Left cardiac atrium (tissue), 4 donors: ENCODE data around the gene KRTAP10-6. TPM values are rescaled to one million over a fixed set of nuclear protein-coding genes. Genes with fewer than 3 reads are reported as not detected.
A peak's percentile ranks its signal among the peaks of the same experiment; 100 is the strongest.
"Not testable (repeated sequence)": the region's sequence is repeated elsewhere in the genome, so short reads cannot be mapped to it uniquely, and the experiment has no call there.

ENCODE experiments used
- ATAC-seq, 2 donors: fragments of 200-7000 bp; cut with Tn5 transposase; one replicate each; pipeline ENCODE4 v1.9.1; 2020; ENCODE audit warnings: mild to moderate bottlenecking in 2 of 2, moderate library complexity in 2 of 2
- DNase-seq: peaks from one replicate; pipeline ENCODE4 v3.0.0-alpha.2; 2020
- intact Hi-C, 2 donors: fragments of 100-400 bp; cut with DNase I; formaldehyde crosslinking; loops; one replicate each; pipeline versions ENCODE4 v1.14.1 to v1.15.1; 2022 to 2023
- total RNA-seq, 2 donors: library from RNA; stranded (reverse); fragmentation: NEBNext Ultra II Directional; extraction: Animal tissue kit (Norgen Biotek cat#: 25700); gene quantifications; one replicate each; pipeline ENCODE4 v1.2.1, GENCODE V29; 2021
- donor health status: DM: no; HTN: yes; CAD: no.
- donor health status: DM: no; HTN: yes; CAD: no; lungs with severe emphysema.
- donor health status: DM: yes; HTN: yes; CAD: no.
- donor health status: Dilated cardiomyopathy.

Gene KRTAP10-6
- total RNA-seq, 2 donors from 2014 or later: not detected

DNA sequence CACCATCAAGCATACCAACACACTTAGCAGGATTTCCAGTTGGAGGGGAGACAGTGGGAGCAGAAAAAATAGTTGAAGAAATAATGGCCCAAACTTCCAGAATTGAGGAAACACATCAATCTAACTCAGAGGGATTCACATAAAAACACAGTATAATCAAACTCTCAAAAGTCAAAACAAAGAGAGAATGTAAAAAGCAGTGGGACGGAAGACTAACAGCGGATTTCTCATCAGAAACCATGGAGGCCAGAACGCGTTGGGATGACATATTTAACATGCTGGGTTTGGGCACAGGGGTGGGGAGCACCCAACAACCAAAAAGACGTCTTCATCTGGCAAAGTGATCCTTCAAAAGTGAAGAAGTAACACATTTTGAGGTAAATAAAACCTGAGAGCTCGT lies 27.6 kb upstream of the KRTAP10-6 start:
- intact Hi-C loops: no loop called here
- DNase-seq (no peak), ATAC-seq (no peak)

DNA sequence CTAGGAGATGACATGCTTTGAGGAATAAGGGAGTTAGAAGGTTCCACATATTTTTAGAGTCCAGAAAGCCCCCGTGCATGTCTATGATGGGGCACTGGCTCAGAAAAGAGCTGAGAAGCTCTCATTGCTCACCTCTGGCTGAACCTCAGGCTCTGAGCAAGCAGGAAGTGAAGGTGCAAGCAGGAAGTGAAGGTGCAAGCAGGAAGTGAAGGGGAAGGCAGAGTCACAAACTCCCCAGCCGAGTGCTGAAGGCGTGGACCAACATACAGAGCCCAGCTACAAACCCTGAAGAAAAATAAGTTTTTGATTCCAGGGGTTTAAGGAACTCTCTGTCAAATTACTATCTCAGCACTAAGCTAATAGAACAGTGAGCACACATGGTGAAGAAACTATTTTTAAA lies 26.6 kb upstream of the KRTAP10-6 start:
- peak; percentile 26 to 57 for ATAC-seq
- intact Hi-C loops: no loop called here

DNA sequence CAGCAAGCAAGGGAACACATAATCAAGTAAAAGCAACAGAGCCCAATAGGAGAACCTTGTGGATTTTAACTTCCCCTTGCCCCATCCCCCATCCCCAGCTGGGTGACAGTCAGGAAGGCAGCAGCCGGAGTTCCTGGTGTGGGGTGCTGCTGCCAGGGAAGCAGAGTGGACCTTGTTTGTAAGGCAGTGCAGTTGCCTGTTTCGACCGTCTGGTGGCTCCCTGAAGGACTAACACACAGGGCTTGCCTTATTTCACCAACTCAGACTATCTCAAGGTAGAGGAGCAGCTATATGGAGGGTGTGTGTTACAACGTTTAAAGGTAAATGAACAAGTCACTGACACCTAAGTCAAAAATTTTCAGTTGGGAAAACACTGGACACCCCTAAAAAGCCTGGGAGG lies 26.2 kb upstream of the KRTAP10-6 start:
- intact Hi-C loops: no loop called here
- peak in 1 of 2 donors; percentile 70 for ATAC-seq
- no peak for DNase-seq

More for the DNA sequence above, 26.6 kb upstream of the KRTAP10-6 start:
- no peak for DNase-seq

DNA sequence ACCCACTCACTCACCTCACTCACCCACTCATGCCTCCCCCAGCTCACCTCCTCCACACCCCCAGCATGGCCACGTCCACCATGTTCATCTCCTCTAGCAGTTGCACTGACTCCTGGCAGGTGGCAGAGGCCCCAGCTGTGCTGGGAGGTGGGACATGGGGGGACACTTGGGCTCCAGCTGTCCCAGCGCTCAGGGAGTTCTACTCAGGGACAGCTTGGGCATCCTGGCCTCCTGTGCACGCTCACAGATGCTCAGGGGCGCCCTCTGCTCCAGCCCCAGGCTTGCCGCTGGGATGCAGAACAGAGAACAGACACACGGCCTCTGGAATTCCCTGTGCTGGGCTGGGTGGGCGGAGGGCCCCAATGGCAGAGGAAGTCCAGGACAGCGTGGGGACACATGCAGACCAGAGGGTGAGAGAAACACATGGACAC lies 24.8 kb upstream of the KRTAP10-6 start:
- DNase-seq: no peak
- ATAC-seq: no peak
- intact Hi-C loops: no loop called here

DNA sequence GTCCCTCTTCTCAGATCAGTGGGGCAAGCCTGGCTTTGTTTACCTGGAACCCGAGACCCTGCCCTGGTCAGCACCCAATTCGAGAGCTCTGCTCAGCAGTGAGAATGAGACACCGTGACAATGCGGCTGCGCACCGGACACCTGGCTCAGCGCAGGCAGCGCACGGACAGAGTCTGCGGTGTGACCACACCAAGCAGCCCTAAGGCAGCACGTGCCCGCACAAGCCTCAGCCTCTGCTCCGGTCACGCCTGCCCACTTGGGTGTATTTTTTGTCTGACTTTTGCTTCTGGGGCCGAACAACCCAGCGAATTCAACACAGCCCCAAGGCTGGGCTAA lies 24.3 kb upstream of the KRTAP10-6 start:
- ATAC-seq (no peak), DNase-seq (no peak)
- intact Hi-C loops: no loop called here

DNA sequence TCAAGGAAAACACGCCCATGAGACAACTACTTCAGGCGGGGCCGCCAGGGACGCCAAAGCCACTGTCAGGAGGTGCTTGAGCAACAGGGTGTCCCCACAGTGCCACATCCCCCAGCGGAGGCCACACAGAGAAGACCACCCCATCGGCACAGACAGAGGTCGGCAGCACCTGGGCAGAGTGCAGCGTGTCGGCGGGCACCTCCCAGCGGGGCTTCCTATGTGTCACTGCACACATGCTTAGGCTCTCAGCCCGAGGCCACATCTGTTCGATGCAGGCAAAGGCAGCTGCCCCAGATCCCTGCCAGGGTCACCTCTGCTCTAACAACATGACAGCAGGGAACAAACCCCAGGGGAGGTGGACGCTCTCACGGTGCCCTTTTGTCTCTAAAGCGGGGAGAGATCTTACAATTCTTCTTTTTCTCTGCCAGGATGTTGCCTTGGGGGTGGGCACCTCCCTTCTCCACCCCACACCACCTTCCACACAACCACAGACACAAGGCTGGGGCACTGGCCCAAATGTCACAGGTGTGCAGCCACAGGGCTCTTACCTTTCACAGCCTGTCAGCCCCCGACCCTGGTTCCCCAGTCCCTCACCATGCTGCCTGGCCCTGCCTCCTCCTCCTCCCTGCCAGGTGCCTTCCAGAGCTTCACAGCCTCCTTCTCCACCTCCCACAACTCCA lies 23.7 kb upstream of the KRTAP10-6 start:
- ATAC-seq (no peak), DNase-seq (no peak)
- intact Hi-C loops: no loop called here

DNA sequence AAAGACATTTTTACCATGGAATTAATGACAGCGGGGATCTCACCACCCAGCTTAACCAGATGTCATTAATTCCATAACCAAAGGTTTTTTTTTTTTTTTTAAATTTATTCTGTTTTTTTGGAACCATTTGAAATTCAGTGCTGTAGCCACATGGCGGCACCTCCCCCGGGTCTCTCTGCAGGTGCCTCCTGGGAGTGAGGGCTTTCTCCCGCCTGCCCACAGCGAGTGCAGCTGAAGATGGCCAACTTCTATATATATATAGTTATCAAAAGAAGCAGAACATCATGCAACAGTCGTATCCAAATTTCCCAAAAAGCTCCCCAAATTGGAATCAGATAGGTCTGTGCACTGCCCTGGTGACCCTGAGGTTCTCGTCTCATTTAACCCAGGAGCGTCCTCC lies 23.2 kb upstream of the KRTAP10-6 start:
- ATAC-seq (no peak), DNase-seq (no peak)
- intact Hi-C loops: no loop called here

DNA sequence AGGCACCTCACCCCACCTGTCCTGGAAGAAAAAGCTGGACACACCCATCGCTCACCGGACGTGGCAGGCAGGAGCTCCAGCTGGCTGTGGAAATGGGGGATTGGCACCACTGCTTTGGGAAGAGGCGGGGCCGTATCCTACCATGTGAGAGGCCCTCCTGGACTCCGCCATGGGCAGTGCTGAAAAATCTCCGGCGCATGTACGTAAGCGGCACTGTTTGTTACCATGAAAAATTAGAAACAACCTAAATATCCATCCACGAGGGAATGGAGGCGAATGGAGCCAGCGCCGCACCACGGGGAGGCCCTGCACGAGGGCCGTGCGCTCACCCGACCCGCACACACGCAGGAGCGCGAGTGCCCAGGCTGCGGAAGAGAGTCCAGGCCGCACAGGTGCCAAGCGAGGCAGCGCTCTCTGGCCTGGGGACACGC lies 22.7 kb upstream of the KRTAP10-6 start:
- intact Hi-C loops: no loop called here
- DNase-seq (no peak), ATAC-seq (no peak)

DNA sequence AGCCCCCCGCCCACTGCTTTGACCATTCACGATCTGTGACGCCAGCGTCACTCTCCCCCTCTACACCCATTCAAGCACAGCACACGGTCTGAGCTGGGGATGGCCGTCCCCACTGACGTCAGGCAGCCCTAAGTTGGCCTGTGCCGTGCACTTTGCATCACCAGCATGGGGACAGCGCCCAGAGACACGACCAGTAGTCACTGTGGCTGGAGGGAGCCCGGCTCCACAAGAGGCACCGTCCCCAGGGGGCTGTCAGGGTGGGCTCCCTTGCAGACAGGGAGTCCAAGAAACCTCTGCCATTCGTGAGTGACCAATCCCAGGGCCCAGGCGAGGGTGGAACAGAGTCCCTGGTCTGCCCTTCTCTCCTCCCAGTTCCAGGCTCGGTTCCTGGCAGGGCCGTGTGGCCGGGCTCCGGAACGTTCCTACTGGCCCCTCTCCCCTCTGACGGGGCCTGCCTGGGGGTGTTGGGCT lies 21.9 kb upstream of the KRTAP10-6 start:
- DNase-seq: no peak

DNA sequence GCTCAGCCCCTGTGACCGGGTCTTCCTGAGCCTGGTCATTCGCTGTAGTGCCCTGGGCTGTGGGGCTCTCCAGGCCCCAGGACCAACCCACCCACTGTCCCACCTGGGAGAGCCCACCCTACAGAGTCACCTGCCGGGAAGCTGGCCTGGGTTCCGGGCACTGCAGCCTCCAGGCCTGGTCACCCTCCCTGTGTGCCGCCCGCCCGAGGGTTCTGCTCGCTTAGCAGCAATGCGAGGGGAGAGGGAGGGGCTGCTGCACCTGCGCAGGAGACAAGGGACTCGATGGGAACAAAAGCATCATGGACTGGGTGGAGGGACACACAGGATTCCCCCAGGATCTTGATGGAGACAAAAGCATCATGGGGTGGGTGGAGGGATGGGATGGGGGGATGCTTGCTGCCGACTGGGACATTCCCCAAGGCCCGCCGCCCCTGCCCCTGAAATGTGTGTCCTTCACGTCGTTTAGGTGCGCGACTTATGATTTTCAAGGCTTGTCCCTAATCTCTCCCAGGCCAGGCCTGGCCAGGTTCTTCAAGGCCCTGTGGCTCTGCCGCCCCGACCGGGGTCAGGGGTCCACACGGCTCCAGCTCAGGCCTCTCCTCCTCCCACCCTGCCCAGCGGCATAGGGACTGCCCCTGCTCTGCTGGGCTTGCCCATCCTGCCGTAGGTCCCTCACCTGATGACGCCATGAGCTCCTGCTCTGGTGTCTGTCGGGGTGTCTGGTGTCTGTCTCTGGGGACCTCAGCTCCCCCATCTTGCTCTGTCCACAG lies 21.3 kb upstream of the KRTAP10-6 start:
- ATAC-seq: no peak
- no peak for DNase-seq
- intact Hi-C loops: no loop called here

More for the DNA sequence above, 21.9 kb upstream of the KRTAP10-6 start:
- intact Hi-C loops: no loop called here
- ATAC-seq: no peak

DNA sequence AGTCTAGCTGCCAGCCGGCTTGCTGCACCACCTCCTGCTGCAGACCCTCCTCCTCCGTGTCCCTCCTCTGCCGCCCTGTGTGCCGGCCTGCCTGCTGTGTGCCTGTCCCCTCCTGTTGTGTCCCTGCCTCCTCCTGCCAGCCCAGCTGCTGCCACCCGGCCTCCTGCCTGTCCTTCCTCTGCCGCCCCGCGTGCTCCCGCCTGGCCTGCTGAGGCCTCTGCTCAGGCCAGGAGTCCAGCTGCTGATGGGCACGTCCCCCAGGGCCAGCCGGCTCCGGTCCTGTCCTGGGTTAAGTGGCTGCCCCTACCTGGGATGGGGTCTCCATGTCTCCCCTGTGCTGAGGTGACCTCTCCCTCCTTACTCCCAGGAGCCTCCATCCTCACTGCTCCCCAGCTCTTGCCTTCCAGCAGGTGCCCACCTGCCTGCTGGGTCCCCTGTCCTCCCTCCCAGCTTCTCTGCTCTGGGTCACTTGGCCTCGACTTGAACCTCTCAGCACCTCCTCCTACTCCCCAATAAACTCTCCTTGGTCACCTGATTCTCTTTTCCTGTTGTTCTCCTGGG lies 20.4 kb upstream of the KRTAP10-6 start:
- intact Hi-C loops: no loop called here
- ATAC-seq (no peak), DNase-seq (no peak)

DNA sequence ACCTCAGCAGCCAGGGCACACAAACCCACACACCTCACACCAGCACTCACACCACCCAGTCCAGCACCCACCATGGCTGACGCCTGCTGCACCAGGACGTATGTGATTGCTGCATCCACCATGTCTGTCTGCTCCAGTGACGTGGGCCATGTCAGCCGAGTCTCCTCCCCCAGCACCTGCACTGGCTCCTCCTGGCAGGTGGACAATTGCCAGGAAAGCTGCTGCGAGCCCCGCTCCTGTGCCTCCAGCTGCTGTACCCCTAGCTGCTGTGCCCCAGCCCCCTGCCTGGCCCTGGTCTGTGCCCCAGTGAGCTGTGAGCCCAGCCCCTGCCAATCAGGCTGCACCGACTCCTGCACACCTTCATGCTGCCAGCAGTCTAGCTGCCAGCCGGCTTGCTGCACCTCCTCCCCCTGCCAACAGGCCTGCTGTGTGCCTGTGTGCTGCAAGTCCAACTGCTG lies 19.8 kb upstream of the KRTAP10-6 start, which contains the start of gene KRTAP10-8:
TSS of gene KRTAP10-8 (plus strand) at position 51 of the 458 bp plus-strand sequence. CDS start at position 73, 22 bp downstream.
- DNase-seq (no peak), ATAC-seq (no peak)
- intact Hi-C loops: no loop called here

DNA sequence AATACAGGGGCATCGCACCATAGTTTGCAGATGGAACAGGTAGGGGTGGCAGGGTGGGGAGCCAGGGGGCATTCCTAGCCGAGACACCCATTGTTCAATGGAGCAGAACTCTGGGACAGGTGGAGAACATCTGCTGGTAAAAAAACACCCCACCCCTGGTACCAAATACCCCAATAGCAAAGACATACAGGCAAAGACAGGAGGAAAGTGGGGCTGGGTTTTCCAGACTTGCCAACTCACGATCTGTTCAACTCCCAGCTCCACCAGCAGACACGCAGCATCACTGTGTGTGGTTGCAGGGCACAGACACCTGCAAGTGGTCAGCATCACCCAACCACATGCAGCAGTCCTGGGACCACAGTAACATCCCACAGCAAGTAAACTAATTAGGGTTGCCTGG lies 19.2 kb upstream of the KRTAP10-6 start:
- intact Hi-C loops: no loop called here
- ATAC-seq (no peak), DNase-seq (no peak)

DNA sequence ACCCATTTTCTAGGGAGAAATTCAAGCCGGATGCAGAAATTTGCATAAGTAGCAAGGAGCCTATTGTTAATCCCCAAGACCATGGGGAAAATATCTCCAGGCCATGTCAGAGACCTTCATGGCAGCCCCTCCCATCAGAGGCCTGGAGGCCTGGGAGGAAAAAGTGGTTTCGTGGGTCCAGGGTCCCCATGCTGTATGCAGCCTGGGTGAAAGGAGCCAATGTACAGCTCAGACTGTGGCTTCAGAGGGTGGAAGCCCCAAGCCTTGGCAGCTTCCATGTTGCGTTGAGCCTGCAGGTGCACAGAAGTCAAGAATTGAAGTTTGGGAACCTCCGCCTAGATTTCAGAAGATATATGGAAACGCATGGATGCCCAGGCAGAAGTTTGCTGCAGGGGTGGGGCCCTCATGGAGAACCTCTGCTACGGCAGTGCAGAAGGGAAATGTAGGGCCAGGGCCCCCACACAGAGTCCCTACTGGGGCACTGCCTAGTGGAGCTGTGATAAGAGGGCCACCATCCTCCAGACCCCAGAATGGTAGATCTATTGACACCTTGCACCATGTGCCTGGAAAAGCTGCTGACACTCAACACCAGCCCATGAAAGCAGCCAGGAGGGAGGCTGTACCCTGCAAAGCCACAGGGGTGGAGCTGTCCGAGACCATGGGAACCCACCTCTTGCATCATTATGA lies 18.0 kb upstream of the KRTAP10-6 start:
- ATAC-seq, DNase-seq, intact Hi-C loops: not testable (repeated sequence)

DNA sequence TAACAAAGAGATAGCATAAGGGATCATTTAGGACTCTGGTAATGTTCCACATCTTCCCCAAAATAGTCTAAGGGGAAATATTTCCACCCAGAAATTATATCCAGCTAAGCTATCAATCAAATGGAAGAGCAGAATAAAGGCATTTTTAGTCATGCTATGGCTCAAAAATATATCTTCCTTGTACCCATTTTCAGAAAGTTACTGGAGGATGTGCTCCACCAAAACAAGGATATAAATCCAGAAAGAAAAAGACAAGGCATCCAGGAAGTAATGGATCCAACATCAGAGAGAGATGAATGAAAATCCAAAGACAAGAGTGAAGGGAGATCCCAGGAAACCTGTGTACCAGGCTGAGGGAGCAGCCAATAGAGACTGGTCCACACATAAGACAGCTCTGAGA lies 16.9 kb upstream of the KRTAP10-6 start:
- DNase-seq (no peak), ATAC-seq (no peak)
- intact Hi-C loops: no loop called here

DNA sequence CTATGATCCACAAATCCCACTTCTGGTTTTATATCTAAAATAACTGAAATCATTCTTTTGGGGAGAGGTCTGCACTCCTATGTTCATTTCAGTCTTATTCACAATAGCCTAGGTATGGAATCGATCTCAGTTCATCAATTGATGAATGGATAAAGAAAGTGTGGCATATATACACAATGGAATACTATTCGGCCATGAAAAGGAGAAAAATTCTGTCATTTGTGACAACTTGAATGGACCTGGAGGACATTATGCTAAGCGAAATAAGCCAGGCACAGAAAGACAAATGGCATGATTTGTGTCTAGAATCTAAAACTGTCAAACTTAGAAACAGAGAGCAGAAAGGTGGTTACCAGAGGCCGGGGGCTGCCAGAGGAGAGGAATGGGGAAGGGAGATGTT lies 14.2 kb upstream of the KRTAP10-6 start:
- DNase-seq: no peak
- intact Hi-C loops: no loop called here
- no peak for ATAC-seq

DNA sequence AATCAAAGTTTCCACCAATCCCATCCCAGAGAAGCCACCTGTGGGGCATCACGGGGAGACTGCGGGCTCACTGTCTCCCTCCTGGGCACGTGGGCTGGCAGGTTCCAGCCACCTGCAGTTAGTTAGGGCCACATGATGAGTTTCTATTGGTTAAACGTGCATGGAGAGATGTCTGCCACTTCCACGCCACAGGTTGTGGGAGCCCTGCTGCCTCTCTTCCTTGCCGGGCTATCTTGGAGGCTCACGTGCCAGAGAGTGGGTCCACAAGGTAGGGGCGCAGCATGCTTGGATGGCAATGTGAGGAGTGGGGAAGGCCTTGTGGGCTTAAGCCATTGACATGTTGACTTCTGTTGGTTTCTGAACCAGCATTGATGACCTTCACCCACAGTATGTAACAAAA lies 11.6 kb upstream of the KRTAP10-6 start:
- intact Hi-C loops: no loop called here
- no peak for DNase-seq
- no peak for ATAC-seq

DNA sequence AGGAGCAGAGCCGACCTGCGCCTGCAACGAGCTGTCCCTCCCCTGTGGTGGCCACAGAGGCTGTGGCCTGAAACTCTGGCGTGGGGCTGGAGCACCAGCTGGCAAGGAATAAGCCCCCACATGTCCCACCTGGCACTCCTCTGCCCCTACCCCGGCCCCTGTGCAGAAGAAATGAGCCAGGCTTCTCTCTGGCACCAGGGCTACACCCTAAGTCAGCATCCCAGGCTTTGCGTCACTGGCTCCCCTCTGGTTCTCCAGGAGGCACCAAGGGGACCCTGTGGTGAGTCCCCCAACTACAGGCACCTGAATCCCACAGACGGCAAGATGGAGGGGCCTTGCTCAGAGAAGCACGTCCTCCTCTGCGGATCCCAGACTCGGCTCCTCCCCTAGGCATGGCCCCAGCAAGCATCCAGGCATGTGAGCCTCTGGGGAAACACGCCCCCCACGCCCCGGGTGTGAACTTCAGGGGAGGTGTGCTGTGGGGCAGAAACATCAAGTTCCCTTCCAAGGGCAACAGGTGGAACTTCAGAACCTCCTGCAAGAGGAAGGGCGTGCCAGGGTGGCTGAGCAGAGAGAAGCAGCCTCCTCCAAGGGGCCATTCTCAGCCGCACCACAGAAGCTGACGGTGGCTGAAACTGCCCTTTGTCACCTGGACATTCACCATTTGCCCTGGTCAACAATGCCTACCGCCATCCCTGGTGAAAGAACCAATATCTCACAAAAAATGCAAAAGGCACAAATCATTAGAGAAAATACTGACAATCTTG lies 11.0 kb upstream of the KRTAP10-6 start:
- DNase-seq: no peak

DNA sequence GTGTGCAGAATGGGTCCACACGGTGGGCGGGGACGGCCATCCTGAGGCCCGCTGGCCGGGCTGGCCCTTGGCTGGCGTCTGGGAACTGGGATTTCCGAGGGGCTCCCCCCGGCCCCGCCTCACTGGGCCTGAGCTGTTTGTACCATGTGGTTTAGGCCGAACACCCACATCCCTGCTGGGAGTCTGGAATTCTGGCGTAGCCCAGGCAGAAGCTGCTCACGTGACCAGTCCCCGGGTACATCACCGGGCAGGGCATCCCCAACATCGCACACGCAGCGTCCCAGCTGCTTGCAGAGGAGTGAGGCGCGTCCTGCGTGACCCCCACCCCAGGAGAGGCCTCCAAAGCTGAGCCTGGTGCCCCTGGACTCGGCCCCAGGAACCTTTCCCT lies 10.2 kb upstream of the KRTAP10-6 start:
- no peak for DNase-seq
- no peak for ATAC-seq
- intact Hi-C loops: no loop called here

More for the DNA sequence above, 11.0 kb upstream of the KRTAP10-6 start:
- intact Hi-C loops: no loop called here
- ATAC-seq: no peak
